B cell (primary cell): ENCODE results near the gene TFDP1. TPM values are rescaled to one million over a fixed set of nuclear protein-coding genes. Genes with fewer than 3 reads are reported as not detected.

Source experiments
- ATAC-seq: fragments of 200-7000 bp; cut with Tn5 transposase; one replicate; pipeline ENCODE4 v1.10.0; 2021; ENCODE audit warnings: low read depth, mild to moderate bottlenecking, moderate number of reproducible peaks, moderate library complexity
- CTCF ChIA-PET: fragments of 350-600 bp; sonication (Branson Sonifier 250); formaldehyde crosslinking; loops from one replicate; lab custom pipeline; 2021; ENCODE audit warnings: antibody characterized with exemption, inconsistent platforms; lab: Charles Lee
- POLR2A ChIA-PET: fragments of 350-600 bp; sonication (Branson Sonifier 250); formaldehyde crosslinking; loops from one replicate; lab custom pipeline; 2021; ENCODE audit warnings: antibody characterized with exemption; lab: Charles Lee
- DNase-seq: peaks from one replicate; pipeline ENCODE4 v3.0.0; 2013
- H2AFZ ChIP-seq: 2 replicates; pipeline ENCODE4 v1.6.1; 2012; ENCODE audit warnings: mild to moderate bottlenecking, low read depth, low read length; ENCODE audit not compliant: insufficient read depth, poor library complexity, severe bottlenecking
- H3K27ac ChIP-seq, 2 donors: 1 replicate in 1 of 2; 2 replicates in 1 of 2; pipeline ENCODE4 v1.5.1; 2012 to 2013; ENCODE audit warnings: low read length in 2 of 2, mild to moderate bottlenecking in 2 of 2, moderate library complexity in 1 of 2
- H3K27me3 ChIP-seq, 4 experiments: fragments of 200-600 bp in 1 of 4; sonication (generic) in 1 of 4; replicated peaks in 1 of 4; 1 replicate in 2 of 4; 2 replicates in 2 of 4; pipeline versions ENCODE4 v1.6.1 to v1.7.0; 2013 to 2016; ENCODE audit warnings: low read length in 3 of 4, mild to moderate bottlenecking in 2 of 4, mixed read lengths in 1 of 4, moderate library complexity in 1 of 4; ENCODE audit not compliant: insufficient read depth in 4 of 4, control insufficient read depth in 3 of 4; ENCODE audit errors: control extremely low read depth in 1 of 4
- H3K36me3 ChIP-seq, 2 experiments: replicated peaks in 1 of 2; 1 replicate in 1 of 2; 2 replicates in 1 of 2; pipeline versions ENCODE4 v1.6.1 to v1.7.1; 2013; ENCODE audit warnings: low read length in 1 of 2; ENCODE audit not compliant: insufficient read depth in 2 of 2, control insufficient read depth in 1 of 2; ENCODE audit errors: control extremely low read depth in 1 of 2, extremely low read depth in 1 of 2
- H3K4me1 ChIP-seq, 2 donors: fragments of 200-600 bp in 1 of 2; sonication (generic) in 1 of 2; 1 replicate in 1 of 2; 2 replicates in 1 of 2; pipeline versions ENCODE4 v1.5.1 to v1.6.1; 2013 to 2017; ENCODE audit warnings: low read length in 2 of 2; ENCODE audit not compliant: control insufficient read depth in 2 of 2, insufficient read depth in 2 of 2
- H3K4me2 ChIP-seq: replicated peaks from 2 replicates; pipeline ENCODE3; 2012; ENCODE audit warnings: mild to moderate bottlenecking, low read depth, low read length; ENCODE audit not compliant: poor library complexity, severe bottlenecking
- H3K4me3 ChIP-seq, 5 experiments: fragments of 200-600 bp in 1 of 5; sonication (generic) in 1 of 5; 1 replicate in 3 of 5; 2 replicates in 2 of 5; pipeline versions ENCODE4 v1.5.1 to v1.7.0; 2011 to 2016; ENCODE audit warnings: low read length in 4 of 5, mild to moderate bottlenecking in 4 of 5, low read depth in 2 of 5, control low read depth in 1 of 5, moderate library complexity in 1 of 5; ENCODE audit not compliant: insufficient read depth in 1 of 5; ENCODE audit errors: control extremely low read depth in 1 of 5, extremely low read depth in 1 of 5
- H3K79me2 ChIP-seq: fragments of 200-600 bp; sonication (generic); one replicate; pipeline ENCODE4 v1.6.0; 2016; ENCODE audit warnings: low read length; ENCODE audit not compliant: control insufficient read depth, insufficient read depth
- H3K9ac ChIP-seq: fragments of 200-600 bp; sonication (generic); 2 replicates; pipeline ENCODE4 v1.6.1; 2017; ENCODE audit warnings: mild to moderate bottlenecking, low read length, moderate library complexity
- H3K9me3 ChIP-seq, 3 donors: one replicate each; pipeline versions ENCODE4 v1.6.1 to v1.7.1; 2013; ENCODE audit warnings: low read length in 2 of 3; ENCODE audit not compliant: control insufficient read depth in 2 of 3, insufficient read depth in 1 of 3; ENCODE audit errors: control extremely low read depth in 1 of 3
- H4K20me1 ChIP-seq: 2 replicates; pipeline ENCODE4 v1.6.0; 2012; ENCODE audit warnings: mild to moderate bottlenecking, low read length; ENCODE audit not compliant: insufficient read depth, control insufficient read depth, poor library complexity, severe bottlenecking
- H3K27ac Mint-ChIP-seq: one replicate; pipeline ENCODE4 v1.8.0; 2021; ENCODE audit warnings: mixed read lengths
- H3K27me3 Mint-ChIP-seq: one replicate; pipeline ENCODE4 v1.8.0; 2021; ENCODE audit warnings: mixed read lengths
- H3K4me1 Mint-ChIP-seq: one replicate; pipeline ENCODE4 v1.8.0; 2021; ENCODE audit warnings: mixed read lengths
- H3K4me3 Mint-ChIP-seq: one replicate; pipeline ENCODE4 v1.8.0; 2021; ENCODE audit warnings: mixed read lengths
- H3K9me3 Mint-ChIP-seq: one replicate; pipeline ENCODE4 v1.8.0; 2022; ENCODE audit warnings: mixed read lengths; ENCODE audit not compliant: insufficient read depth
- EZH2 ChIP-seq: IDR thresholded peaks from 2 replicates; pipeline ENCODE4 v1.6.1; 2012; ENCODE audit warnings: borderline replicate concordance, low read depth, mild to moderate bottlenecking, moderate library complexity, low read length; ENCODE audit not compliant: insufficient read depth, poor library complexity, severe bottlenecking
- WGBS: methylation state at CpG from one replicate; pipeline ENCODE4 v1.1.5; 2013; ENCODE audit warnings: missing lambda C conversion rate; ENCODE audit not compliant: insufficient coverage; 5-methylcytosine and 5-hydroxymethylcytosine counted together
- intact Hi-C: fragments of 100-400 bp; cut with micrococcal nuclease; formaldehyde crosslinking; loops from one replicate; pipeline ENCODE4 v1.10.0; 2022
- polyA plus RNA-seq: library from polyadenylated mRNA; depleted of rRNA; stranded (reverse); fragments of >200 nt; gene quantifications from 2 replicates; pipeline ENCODE4 v1.2.3, GENCODE V29; 2012
- total RNA-seq, 2 donors: library from RNA; stranded (reverse); fragments of 120-200 nt in 1 of 2; gene quantifications; 1 replicate in 1 of 2; 2 replicates in 1 of 2; pipeline versions ENCODE4 v1.2.3 to v1.2.4, GENCODE V29; 2013 to 2022
- TF ChIP-seq, protein P1 (sequence below): fragments of 200-600 bp; IDR thresholded peaks from one replicate; pipeline ENCODE4 v1.8.0; 2022; ENCODE audit warnings: antibody characterized with exemption, mild to moderate bottlenecking

The TFDP1 gene
- total and polyA plus RNA-seq, 2 donors (not counting 1 experiment from before 2014, with no cell fraction given) = 19.1 to 31.1 TPM

DNA sequence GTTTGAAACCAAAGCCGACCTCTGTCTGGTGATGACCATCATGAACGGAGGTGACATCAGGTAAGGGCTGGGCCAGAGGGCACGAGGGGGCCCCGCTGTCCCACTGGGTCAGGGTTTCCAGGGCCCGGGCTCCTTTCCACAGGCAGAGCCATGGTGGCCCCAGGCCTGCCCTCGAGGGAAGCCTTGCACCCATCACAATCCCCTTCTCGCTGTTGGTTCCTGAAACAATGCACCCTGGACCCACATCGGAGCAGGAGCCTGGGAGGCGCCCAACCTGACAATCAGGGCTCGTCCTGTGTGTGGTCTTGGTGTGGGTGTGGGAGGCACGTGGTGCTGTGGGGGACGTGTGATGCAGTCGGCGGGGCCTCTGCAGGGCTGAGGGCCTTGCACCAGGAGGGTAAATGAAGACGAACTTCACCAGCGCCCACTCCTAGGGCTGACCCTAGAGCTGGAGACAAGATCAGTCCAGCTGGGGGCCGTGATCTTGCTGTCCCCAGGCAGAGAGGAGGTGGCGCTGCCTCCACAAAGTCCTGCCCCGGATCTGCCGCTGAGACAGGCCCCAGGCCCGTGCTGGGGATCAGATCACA, 85.3 kb downstream of the TFDP1 start:
- ATAC-seq (no peak), DNase-seq (no peak)
- no peak for TF ChIP-seq EZH2
- TF ChIP-seq, protein P1, sequence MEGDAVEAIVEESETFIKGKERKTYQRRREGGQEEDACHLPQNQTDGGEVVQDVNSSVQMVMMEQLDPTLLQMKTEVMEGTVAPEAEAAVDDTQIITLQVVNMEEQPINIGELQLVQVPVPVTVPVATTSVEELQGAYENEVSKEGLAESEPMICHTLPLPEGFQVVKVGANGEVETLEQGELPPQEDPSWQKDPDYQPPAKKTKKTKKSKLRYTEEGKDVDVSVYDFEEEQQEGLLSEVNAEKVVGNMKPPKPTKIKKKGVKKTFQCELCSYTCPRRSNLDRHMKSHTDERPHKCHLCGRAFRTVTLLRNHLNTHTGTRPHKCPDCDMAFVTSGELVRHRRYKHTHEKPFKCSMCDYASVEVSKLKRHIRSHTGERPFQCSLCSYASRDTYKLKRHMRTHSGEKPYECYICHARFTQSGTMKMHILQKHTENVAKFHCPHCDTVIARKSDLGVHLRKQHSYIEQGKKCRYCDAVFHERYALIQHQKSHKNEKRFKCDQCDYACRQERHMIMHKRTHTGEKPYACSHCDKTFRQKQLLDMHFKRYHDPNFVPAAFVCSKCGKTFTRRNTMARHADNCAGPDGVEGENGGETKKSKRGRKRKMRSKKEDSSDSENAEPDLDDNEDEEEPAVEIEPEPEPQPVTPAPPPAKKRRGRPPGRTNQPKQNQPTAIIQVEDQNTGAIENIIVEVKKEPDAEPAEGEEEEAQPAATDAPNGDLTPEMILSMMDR = no peak
- Histone ChIP-seq H3K4me1 (no peaks in the 10 kb centered on the region), H3K36me3 (no peaks in the 10 kb centered on the region), H3K79me2 (no peaks in the 10 kb centered on the region), H2AFZ (no peak overlapping the region), H4K20me1 (no peaks in the 10 kb centered on the region), H3K9me3 (peaks cover 0 to 13% (median 0%) of the 10 kb centered on the region in 3 donors), H3K27me3 (peaks cover 0 to 11% (median 0%) of the 10 kb centered on the region in 4 experiments), H3K4me2 (no peak overlapping the region), H3K27ac (no peak overlapping the region), H3K4me3 (no peak overlapping the region), H3K9ac (no peak overlapping the region)
- WGBS = 91% methylated on average over 17 of the region's 21 CpGs
- peaks cover 7% of the 10 kb centered on the region for H3K27me3 Mint-ChIP-seq
- intact Hi-C loops = no loop called here
- CTCF ChIA-PET = no interaction called here
- H3K4me3 Mint-ChIP-seq = no peak overlapping the region
- H3K9me3 Mint-ChIP-seq = no peaks in the 10 kb centered on the region
- POLR2A ChIA-PET = no interaction called here
- H3K27ac Mint-ChIP-seq = no peak overlapping the region
- no peaks in the 10 kb centered on the region for H3K4me1 Mint-ChIP-seq

DNA sequence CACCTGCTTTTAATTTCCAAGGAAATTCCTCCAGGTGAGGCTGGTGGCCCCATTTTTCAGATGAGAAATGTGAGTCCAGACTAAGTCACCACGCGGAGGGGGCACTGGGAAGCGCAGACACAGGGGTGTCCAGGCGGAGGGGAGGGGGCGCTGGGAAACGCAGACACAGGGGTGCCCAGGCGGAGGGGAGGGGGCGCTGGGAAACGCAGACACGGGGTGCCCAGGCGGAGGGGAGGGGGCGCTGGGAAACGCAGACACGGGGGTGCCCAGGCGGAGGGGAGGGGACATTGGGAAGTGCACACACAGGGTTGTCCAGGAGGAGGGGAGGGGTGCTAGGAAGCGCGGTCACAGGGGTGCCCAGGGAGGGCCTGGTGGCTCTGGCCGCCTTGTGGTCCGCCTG, 86.0 kb downstream of the TFDP1 start:
- no peaks in the 10 kb centered on the region for H4K20me1 ChIP-seq
- Mint-ChIP-seq H3K27ac (no peak overlapping the region), H3K4me3 (no peak overlapping the region), H3K4me1 (no peaks in the 10 kb centered on the region), H3K27me3 (peaks cover 7% of the 10 kb centered on the region), H3K9me3 (no peaks in the 10 kb centered on the region)
- no peak for TF ChIP-seq EZH2
- TF ChIP-seq, protein P1 = no peak
- H3K4me2 ChIP-seq = no peak overlapping the region
- CTCF ChIA-PET = no interaction called here
- H3K36me3 ChIP-seq = no peaks in the 10 kb centered on the region
- no peaks in the 10 kb centered on the region for H3K4me1 ChIP-seq
- WGBS = 95% methylated on average over 15 of the region's 19 CpGs
- intact Hi-C loops = no loop called here
- POLR2A ChIA-PET = no interaction called here
- H3K79me2 ChIP-seq = no peaks in the 10 kb centered on the region
- peaks cover 0 to 6% (median 0%) of the 10 kb centered on the region in 3 donors for H3K9me3 ChIP-seq
- H3K4me3 ChIP-seq = no peak overlapping the region
- ATAC-seq (no peak), DNase-seq (no peak)
- H3K27ac ChIP-seq = no peak overlapping the region
- no peak overlapping the region for H2AFZ ChIP-seq
- H3K9ac ChIP-seq = no peak overlapping the region
- peaks cover 0 to 8% (median 0%) of the 10 kb centered on the region in 4 experiments for H3K27me3 ChIP-seq
